ENCODE results near the gene RNU7-1.

RNU7-1 gene

DNA sequence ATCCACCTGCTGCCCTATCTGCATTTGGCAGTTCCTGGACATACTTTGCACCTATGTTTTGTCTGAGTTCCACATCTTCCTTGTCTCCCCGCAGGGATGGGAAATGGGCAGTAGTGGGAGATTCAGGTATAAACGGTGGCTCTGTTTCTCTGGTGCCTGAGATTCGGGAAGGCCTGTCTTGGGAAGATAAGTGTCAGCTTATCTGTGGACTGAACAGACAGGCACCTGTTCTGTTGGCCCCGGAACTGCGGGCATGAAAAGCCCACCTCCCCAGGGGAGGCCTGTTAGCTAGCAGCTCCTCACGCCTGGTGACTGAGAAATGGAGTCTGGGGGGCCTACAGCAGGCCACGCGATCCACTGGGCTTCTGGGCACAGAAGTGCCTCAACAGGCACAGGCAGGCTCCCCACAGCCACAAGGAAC is 21.0 kb downstream of the RNU7-1 start:
- no peak for DNase-seq (ENCODE audit: low read depth, low spot score)

DNA sequence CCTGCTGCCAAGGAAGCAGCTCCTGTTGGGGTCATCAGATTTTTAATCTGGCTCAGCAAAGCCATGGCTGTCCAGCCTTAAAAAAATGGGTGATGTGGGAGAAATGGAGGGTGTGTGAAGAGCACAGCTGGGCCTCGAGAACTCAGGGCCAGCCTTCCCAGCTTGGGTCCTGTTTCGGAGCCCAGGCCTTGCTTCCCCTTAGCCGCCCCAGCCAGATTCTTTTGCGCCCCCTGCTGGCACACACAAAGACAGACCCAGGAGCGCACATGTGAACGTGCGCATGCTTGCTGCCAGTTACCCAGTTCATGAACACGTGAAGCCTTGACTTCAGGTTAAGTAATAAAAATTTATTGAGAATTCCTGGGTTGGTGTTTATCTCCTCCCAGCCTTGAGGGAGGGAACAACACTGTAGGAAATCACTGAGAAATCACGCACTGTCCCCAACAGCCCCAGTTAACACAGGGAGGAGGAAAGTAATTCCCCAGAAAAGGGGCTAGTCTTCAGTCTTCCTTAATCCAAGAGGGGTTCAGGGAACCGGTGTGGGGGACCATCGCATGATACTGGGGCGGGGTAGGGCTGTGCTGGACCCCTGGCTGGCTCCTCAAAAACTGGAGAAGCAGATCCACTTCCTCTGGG is 21.5 kb downstream of the RNU7-1 start:
- peak; percentile 78 for DNase-seq (ENCODE audit: low read depth, low spot score)

DNA sequence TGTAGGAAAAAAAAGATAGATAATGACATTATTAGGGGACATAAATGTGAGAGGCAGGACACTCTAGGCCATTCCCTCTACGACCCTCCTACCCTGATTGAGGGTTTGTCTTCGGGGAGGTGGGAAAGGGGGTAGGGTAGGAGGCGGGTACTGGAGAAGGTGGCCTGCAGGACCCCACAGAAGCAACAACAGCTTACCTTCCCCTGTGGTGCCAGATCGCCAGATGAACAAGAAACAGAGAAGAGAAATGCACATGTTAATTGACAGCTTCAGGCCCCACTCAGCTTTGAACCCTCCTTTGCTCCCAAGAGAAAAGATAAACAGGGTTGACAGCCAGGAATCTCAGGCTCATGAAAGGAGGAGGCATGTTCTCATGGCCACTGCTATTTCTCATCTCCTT is 22.1 kb downstream of the RNU7-1 start:
- no peak for DNase-seq (ENCODE audit: low read depth, low spot score)

DNA sequence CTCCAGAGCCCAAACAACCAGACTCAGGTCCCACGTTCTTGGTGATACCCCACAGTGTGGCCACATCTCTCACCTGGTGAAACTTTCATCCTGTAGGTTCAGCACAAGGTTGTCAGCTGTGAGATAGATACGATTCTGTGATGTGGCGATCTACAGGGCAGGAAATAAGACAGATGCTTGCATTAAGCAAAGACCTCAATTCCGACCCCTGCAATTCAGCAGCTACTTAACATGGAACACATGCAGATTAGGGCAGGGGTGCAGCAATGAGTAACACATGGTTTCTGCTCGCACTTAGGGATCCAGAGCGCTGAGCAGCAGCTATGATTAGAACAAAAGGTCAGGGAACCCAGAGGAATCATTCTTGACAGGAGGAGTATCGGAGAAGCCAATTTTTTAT is 22.7 kb downstream of the RNU7-1 start:
- DNase-seq (ENCODE audit: low read depth, low spot score): no peak

DNA sequence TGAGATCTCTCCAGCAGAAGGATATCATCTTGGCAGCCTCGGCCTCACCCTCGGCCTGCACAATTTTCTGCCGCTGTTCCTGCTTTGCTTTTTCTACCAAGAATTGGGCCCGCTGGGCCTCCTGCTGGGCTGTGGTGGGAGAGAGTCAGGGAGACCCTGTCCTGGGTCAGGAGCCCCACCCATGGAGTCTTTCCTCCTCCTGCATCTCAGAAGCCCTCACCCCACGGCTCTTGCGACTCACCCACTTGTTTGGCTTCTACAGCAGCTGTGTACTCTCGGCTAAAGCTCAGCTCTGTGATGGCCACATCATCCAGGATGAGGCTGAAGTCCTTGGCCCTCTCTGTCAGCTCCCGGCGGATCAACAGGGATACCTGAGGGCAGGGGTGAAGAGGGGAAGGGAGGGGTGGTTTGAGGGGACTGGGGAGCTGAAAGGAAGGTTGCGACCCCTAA is 24.1 kb downstream of the RNU7-1 start:
- no peak for DNase-seq (ENCODE audit: low read depth, low spot score)

DNA sequence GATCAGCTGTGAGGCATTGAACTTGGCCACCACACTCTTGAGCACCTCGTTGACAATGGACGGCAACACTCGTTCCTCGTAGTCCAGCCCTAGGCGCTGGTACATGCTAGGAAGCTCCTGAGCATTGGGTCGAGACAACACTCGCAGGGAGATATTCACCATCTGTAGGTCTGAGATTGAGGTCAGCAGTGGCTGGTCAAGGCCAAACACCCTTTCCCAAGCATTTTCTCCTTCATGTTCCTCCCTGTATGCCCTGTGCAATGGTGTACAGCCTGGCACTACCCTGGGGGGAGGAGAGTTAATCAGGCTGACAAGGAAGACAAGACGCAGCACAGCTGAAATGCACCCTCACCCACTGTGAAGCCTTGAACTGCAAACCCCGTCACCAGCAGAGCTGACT is 24.8 kb downstream of the RNU7-1 start:
- DNase-seq (ENCODE audit: low read depth, low spot score): no peak

DNA sequence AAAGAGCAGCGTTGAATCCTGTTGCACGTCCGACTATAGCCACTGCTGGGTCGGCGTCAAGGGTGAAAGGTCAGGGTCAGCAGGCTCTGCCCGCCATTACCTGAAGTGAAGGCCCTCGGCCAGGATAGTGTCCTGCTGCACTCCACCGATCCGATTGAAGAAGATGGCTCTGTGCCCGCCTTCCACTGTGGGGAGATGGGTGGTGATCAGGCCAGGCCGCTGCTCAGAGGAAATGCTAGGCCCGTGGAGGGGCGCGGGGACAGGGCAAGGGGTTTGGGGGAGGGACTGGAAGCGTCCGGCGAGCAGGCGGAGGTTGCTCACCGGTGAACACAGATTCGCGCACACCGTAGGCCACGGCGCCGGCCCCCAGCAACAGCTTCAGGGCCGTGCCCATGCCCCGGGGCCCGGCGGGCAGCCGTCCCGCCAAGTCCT is 26.5 kb downstream of the RNU7-1 start:
- no peak for DNase-seq (ENCODE audit: low read depth, low spot score)

DNA sequence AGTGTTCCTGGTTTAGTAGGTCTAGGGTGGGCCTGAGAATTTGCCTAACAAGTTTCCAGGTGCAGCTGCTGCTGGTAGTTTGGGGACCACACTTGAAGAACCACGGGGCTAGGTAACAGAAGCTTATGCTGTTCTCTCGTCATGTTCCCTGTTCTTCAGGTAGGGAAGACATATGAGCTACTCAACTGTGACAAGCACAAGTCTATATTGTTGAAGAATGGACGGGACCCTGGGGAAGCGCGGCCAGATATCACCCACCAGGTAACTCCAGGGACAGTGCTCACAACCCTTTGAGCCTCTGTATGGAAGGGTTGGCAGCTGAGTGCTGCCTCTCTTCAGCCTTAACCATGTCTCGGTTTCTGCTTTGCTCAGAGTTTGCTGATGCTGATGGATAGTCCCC is 30.6 kb downstream of the RNU7-1 start:
- DNase-seq (ENCODE audit: low read depth, low spot score): no peak

DNA sequence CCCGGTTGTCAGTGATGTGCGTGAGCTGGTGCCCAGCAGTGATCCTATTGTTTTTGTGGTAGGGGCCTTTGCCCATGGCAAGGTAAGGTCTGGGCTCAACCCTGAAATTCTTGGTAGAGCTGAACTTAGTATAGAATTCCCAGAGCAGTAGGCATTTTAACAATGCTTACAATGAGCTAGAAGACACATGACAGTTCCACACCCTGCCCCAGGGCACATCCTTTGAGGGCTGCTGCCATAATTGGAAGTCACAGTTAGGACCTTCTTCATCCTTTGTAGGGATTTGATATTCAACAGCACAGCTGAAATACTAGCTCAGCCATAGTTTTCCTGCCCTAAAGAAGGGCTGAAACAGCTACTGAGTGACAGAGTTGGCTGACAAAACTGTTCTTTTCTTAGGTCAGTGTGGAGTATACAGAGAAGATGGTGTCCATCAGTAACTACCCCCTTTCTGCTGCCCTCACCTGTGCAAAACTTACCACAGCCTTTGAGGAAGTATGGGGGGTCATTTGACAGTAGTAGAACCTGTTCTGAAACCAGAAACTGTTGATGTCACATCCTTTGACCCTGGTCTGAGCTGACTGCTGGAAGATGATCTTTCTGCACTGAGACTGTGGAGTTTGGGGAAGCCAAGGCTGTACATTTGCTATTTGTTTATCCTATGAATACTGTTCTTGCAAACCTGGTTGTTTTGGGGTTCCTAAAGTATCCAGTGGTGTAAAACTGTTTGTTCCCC is 31.8 kb downstream of the RNU7-1 start:
- no peak for DNase-seq (ENCODE audit: low read depth, low spot score)

DNA sequence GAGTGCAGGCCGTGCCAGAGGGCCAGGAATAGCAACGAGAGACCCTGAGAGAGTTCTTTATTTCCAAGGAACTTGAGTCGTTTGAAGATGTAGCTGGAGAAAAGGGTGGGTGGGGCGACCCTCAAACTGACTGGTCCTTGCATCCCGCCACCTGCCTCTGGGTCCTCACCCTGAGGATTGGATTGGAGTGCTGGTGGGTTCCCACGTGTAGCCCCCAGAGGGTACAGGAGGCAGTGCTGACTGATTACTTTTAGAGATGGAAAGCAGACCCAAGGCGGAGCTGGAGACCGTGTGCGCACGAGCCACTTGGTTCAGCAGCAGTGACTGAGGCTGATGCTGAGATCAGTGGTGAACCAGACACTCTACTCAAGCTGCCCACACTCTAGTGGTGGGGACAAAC is 34.0 kb downstream of the RNU7-1 start:
- no peak for DNase-seq (ENCODE audit: low read depth, low spot score)

DNA sequence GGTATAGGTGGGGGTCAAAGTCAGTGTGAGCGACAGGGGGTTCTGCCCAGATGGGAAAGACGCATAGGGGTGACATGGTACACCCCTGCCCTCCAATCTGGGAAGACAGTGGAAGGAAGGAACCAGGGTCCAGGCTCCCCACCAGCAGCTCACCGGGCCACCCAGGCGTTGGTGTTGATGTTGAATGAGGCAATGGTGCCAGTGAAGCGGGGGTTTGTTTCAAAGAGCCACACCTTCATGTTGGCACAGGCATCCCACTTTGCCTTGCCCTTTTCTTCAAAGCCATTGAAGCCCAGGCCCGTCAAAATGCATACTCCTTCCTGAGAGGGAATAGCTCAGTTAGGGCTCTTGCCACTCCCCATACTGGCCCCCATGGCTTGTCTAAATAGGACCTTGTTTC is 34.6 kb downstream of the RNU7-1 start:
- DNase-seq (ENCODE audit: low read depth, low spot score): no peak

DNA sequence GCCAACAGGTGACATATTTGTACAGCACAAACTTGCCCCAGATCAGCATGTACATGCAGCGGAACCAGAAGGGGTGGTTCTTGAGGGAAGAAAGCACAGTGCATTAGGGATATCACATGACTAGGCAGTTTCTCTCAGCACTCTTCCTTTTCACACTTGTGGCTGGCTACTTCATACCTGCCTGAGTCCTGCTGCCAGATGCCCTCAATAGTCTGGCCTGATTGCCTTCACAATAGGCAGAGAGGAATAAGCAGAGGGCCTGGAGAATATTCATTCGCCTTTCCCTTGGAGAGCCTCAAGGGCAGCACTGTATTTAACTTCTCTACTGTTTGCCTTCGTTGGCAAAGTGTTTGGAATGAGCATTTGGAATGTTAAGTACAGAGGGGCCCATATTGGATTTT is 35.0 kb downstream of the RNU7-1 start:
- DNase-seq (ENCODE audit: low read depth, low spot score): no peak

DNA sequence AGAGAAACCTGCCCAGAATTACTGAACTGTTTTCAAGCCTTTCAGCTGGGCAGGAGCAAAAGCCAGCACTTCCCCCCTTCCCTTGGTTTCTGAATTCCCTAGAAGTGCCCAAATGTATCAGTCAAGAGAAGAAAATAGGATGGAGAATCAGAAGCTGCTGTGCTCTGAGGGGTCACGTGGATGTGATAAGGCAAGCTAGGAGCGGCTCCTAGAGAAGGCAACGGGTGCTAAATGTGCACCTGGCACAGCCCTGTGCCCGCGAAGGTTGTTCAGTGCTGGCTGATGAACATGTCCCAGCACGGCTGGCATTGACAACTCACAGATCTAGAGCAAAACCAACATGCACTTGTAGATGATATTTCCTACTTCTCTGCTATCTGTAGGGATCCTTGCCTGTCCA is 35.4 kb downstream of the RNU7-1 start:
- no peak for DNase-seq (ENCODE audit: low read depth, low spot score)

DNA sequence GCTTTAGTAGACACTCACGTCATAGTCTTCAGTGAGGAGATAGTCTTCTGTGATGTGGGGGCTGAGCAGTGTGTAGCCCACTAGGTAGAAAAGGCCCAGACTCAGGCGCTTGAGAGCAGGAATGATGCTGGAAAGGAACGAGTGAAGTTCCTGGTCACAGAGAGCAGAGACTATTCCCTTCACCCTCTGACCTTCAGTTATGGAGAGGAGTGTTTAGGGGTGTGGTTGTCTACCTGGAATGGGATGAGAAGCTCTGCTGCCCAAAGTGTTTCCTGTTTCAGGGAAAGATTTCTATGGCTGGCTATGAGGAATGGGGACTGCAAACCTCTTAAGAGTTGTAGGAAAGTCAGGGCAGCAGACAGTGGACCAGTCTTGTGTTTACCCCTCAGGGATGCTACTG is 35.8 kb downstream of the RNU7-1 start:
- DNase-seq (ENCODE audit: low read depth, low spot score): no peak

DNA sequence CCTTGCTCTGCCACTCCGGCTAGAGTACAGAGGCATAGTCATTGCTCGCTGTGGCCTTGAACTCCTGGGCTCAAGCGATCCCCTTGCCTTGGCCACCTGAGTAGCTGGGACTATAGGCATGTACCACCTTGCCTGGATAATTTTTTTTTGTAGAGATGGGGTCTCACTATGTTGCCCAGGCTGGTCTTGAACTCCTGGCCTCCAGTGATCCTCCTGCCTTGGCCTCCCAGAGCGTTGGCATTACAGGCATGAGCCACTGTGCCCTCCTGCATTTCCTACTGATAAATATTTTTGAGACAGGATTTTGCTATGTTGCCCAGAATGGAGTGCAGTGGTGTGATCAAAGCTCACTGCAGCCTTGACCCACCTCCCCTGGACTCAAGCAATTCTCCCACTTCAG is 36.5 kb downstream of the RNU7-1 start:
- DNase-seq (ENCODE audit: low read depth, low spot score): no peak

DNA sequence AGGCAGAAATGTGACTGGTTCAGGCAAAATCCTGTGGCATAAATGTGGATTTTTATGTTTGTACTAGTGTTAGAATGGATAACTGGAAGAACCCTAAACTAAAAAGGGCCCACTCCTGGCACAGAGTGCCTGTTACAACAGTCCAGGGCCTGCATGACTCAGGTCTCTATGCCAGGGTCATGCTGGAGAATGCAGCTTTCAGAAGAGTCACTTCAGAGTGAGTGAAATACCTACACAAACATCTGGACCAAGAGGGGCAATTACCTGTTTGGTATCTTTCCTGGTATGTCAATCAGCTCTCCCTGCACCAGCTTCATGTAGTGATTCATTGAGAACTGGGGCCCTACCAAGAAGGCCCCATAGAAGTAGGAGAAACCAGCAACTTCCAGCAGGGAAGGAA is 37.1 kb downstream of the RNU7-1 start:
- no peak for DNase-seq (ENCODE audit: low read depth, low spot score)

DNA sequence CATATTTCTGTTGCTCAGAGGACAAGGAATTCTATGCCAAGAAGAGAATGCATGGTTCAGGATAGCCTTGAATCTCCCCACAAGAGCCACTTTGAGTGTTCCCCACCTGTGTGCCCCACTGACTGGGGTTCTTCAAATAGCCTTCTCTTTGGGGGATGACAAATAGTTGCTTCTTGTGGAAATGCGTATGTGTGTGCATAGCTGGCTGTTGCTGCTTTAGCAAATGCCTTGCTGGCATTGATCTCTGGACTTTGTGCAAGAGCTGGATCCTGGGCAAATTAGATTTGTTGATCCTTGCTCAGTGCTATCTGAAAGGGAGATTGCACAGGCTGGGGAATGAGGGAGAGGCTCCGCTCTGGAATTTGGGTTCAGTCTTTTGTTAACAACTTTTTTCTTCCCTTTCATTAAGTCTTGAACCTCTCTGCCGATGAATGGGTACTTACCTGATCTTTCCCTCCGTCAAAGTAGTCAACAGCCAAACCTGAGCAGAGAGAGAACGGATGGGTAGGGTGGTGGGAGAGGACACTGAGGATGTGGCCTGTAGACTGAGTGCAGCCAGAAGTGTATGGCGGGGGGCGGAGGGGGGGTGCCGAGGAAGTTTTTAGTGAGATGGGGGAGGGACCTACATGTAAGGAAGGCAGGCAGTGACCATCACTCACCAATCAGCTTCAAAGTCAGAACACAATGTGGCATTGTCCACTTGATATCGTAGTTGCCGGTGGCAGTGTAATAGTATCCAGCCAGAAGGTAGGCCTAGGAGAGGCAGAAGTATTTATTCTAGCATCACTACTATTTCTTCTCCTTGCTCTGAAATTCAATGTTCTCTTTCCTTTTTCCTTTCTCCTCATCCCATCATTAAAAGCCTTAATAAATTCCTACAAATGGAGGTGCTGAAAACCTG is 37.8 kb downstream of the RNU7-1 start:
- no peak for DNase-seq (ENCODE audit: low read depth, low spot score)

DNA sequence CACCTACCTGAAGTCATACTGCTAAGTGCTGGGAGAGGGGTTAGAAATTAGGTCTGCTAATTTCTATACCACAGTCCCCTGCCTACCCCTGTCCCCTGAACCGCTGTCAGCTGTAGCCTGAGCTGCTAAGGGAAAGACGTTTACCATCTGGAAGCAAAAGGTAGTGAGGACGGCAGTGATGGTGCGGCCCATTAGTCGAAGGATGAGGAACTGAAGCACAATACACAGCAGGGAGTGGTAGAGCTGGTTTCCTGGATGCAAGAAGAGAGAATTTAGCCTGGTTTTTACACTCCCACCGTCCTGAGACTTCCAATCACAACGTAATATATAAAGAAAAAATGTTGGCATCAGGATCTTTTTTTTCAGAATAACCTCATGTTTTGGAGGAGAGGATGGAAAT is 38.9 kb downstream of the RNU7-1 start:
- DNase-seq (ENCODE audit: low read depth, low spot score): no peak

DNA sequence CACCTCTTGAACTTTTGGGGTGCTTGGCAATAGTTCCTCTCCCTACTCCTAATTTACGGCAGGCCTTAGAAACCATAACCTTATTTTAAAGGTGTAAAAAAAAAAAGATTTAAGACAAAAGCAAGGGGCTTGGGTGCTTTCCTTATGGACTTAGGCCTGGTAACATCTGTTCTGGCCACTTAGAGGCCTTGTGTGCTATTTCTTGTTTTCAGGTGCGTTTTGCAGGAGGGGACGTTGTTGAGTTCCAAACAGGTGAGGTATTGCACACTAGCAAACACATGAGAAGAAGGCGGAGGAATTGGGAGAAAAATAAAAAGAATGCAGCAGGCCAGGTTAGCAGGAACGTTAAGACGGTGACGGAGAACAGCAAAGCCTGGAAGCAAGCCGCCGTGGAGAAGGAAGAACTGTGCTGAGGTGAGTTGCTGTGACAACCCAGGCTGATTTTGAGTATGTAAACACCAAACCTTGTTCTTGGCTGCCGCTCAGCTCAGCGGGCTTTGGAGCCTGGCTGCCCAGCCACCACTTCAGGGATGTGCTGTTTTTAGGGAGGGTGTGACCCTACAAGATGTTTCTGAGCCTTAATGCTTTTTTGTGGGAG is 44.4 kb downstream of the RNU7-1 start:
- DNase-seq (ENCODE audit: low read depth, low spot score): no peak
